Activated naive CD8-positive, alpha-beta T cell treated with anti-CD3 and anti-CD28 coated beads for 36 hours (primary cell): ENCODE measurements around the gene UFSP2. TPM values are rescaled to one million over a fixed set of nuclear protein-coding genes. Genes with fewer than 3 reads are reported as not detected.

ENCODE experiments used
- DNase-seq: peaks from one replicate; pipeline ENCODE4 v3.0.0; 2021
- H3K27ac Mint-ChIP-seq: one replicate; pipeline ENCODE4 v1.8.0; 2022; ENCODE audit warnings: mild to moderate bottlenecking, moderate library complexity, mixed read lengths
- H3K27me3 Mint-ChIP-seq: one replicate; pipeline ENCODE4 v1.8.0; 2022; ENCODE audit warnings: mild to moderate bottlenecking, mixed read lengths
- H3K36me3 Mint-ChIP-seq: one replicate; pipeline ENCODE4 v1.8.0; 2021; ENCODE audit warnings: mild to moderate bottlenecking, mixed read lengths
- H3K4me1 Mint-ChIP-seq: one replicate; pipeline ENCODE4 v1.8.0; 2021; ENCODE audit warnings: mixed read lengths
- H3K4me3 Mint-ChIP-seq: one replicate; pipeline ENCODE4 v1.8.0; 2022; ENCODE audit warnings: mild to moderate bottlenecking, moderate library complexity, mixed read lengths
- H3K9me3 Mint-ChIP-seq: one replicate; pipeline ENCODE4 v1.8.0; 2022; ENCODE audit warnings: mixed read lengths
- total RNA-seq, 2 experiments: library from RNA; stranded (reverse); gene quantifications; one replicate each; pipeline ENCODE4 v1.2.3, GENCODE V29; 2021

UFSP2 gene
- total RNA-seq, 2 experiments from 2014 or later = 25.6 to 27.2 TPM

GRCh38 chr4:185358959-185359358, 66.8 kb downstream of the UFSP2 start:
- peaks cover 9% of the 10 kb centered on the region for H3K36me3 Mint-ChIP-seq
- H3K27me3 Mint-ChIP-seq = no peaks in the 10 kb centered on the region
- no peak overlapping the region for H3K4me3 Mint-ChIP-seq
- H3K4me1 Mint-ChIP-seq = peaks cover 8% of the 10 kb centered on the region
- DNase-seq = no peak
- H3K9me3 Mint-ChIP-seq = no peaks in the 10 kb centered on the region
- H3K27ac Mint-ChIP-seq = no peak overlapping the region

GRCh38 chr4:185358514-185358913, 67.2 kb downstream of the UFSP2 start:
- no peaks in the 10 kb centered on the region for H3K9me3 Mint-ChIP-seq
- H3K36me3 Mint-ChIP-seq = peaks cover 9% of the 10 kb centered on the region

GRCh38 chr4:185357733-185358440, 67.9 kb downstream of the UFSP2 start:
- peaks cover 9% of the 10 kb centered on the region for H3K36me3 Mint-ChIP-seq
- peaks cover 8% of the 10 kb centered on the region for H3K4me1 Mint-ChIP-seq
- no peak overlapping the region for H3K27ac Mint-ChIP-seq
- H3K9me3 Mint-ChIP-seq = no peaks in the 10 kb centered on the region
- no peak overlapping the region for H3K4me3 Mint-ChIP-seq
- no peaks in the 10 kb centered on the region for H3K27me3 Mint-ChIP-seq
- DNase-seq = no peak

More at GRCh38 chr4:185358514-185358913, 67.2 kb downstream of the UFSP2 start:
- H3K27me3 Mint-ChIP-seq = no peaks in the 10 kb centered on the region
- DNase-seq = no peak
- no peak overlapping the region for H3K4me3 Mint-ChIP-seq
- H3K27ac Mint-ChIP-seq = no peak overlapping the region
- peaks cover 8% of the 10 kb centered on the region for H3K4me1 Mint-ChIP-seq

GRCh38 chr4:185357211-185357610, 68.6 kb downstream of the UFSP2 start:
- peaks cover 11% of the 10 kb centered on the region for H3K36me3 Mint-ChIP-seq
- H3K9me3 Mint-ChIP-seq = no peaks in the 10 kb centered on the region
- peaks cover 8% of the 10 kb centered on the region for H3K4me1 Mint-ChIP-seq
- no peaks in the 10 kb centered on the region for H3K27me3 Mint-ChIP-seq
- H3K27ac Mint-ChIP-seq = no peak overlapping the region
- DNase-seq = no peak
- H3K4me3 Mint-ChIP-seq = no peak overlapping the region

- no peak overlapping the region for H3K4me3 Mint-ChIP-seq
- H3K27ac Mint-ChIP-seq = no peak overlapping the region
- no peaks in the 10 kb centered on the region for H3K9me3 Mint-ChIP-seq
- H3K4me1 Mint-ChIP-seq = peaks cover 8% of the 10 kb centered on the region
- H3K36me3 Mint-ChIP-seq = peaks cover 29% of the 10 kb centered on the region
- DNase-seq = no peak
- H3K27me3 Mint-ChIP-seq = no peaks in the 10 kb centered on the region
Measured at GRCh38 chr4:185352741-185353140, 73.0 kb downstream of the UFSP2 start.

- H3K4me3 Mint-ChIP-seq = no peak overlapping the region
- no peaks in the 10 kb centered on the region for H3K9me3 Mint-ChIP-seq
- H3K27me3 Mint-ChIP-seq = no peaks in the 10 kb centered on the region
- DNase-seq = no peak
- no peak overlapping the region for H3K27ac Mint-ChIP-seq
- peaks cover 4% of the 10 kb centered on the region for H3K4me1 Mint-ChIP-seq
- H3K36me3 Mint-ChIP-seq = peaks cover 30% of the 10 kb centered on the region
Measured at GRCh38 chr4:185352202-185352601, 73.6 kb downstream of the UFSP2 start.

- no peaks in the 10 kb centered on the region for H3K9me3 Mint-ChIP-seq
- DNase-seq = no peak
- peaks cover 35% of the 10 kb centered on the region for H3K36me3 Mint-ChIP-seq
- H3K27me3 Mint-ChIP-seq = no peaks in the 10 kb centered on the region
- no peaks in the 10 kb centered on the region for H3K4me1 Mint-ChIP-seq
- H3K4me3 Mint-ChIP-seq = no peak overlapping the region
- H3K27ac Mint-ChIP-seq = no peak overlapping the region
Measured at GRCh38 chr4:185351691-185352090, 74.1 kb downstream of the UFSP2 start.

Other genes starting within 250 kb of the UFSP2 start
- gene CFAP97, start 222.0 kb downstream of the UFSP2 start, total RNA-seq = 10 to 100 TPM; 49.2 to 49.3 TPM
- gene SNX25, start 216.4 kb downstream of the UFSP2 start, total RNA-seq = 10 to 100 TPM; 12.4 to 14.3 TPM
- gene LRP2BP, start 30.0 kb downstream of the UFSP2 start, total RNA-seq = under 1 TPM; 0.41 to 0.44 TPM
- 10 to 100 TPM; 12.5 to 14.1 TPM for gene ANKRD37, start 29.1 kb downstream of the UFSP2 start, total RNA-seq
- under 1 TPM; 0.18 to 0.19 TPM for gene CCDC110, start 45.8 kb upstream of the UFSP2 start, total RNA-seq
- gene PDLIM3, start 109.5 kb upstream of the UFSP2 start, total RNA-seq = not detected